Transverse colon (tissue), 4 donors: Measurements from ENCODE around the gene KLF11. TPM values are rescaled to one million over a fixed set of nuclear protein-coding genes. Genes with fewer than 3 reads are reported as not detected.

Experiments used
- DNase-seq: peaks from one replicate; pipeline ENCODE4 v3.0.0-alpha.2; 2019
- H3K27ac ChIP-seq, 4 donors: fragments of 200-600 bp; sonication (generic); 2 replicates each; pipeline ENCODE4 v1.5.1; 2016 to 2018; ENCODE audit warnings: inconsistent platforms in 4 of 4
- H3K27me3 ChIP-seq: fragments of 200-600 bp; sonication (generic); 2 replicates; pipeline ENCODE4 v1.5.1; 2017; ENCODE audit warnings: inconsistent platforms
- H3K36me3 ChIP-seq, 4 donors: fragments of 200-600 bp; sonication (generic); 2 replicates each; pipeline ENCODE4 v1.5.1; 2017 to 2019; ENCODE audit warnings: inconsistent platforms in 4 of 4
- H3K4me1 ChIP-seq, 4 donors: fragments of 200-600 bp; sonication (generic); 2 replicates each; pipeline ENCODE4 v1.5.1; 2017 to 2020; ENCODE audit warnings: inconsistent platforms in 4 of 4
- H3K4me3 ChIP-seq, 4 donors: fragments of 200-600 bp; sonication (generic); 1 replicate in 1 of 4; 2 replicates in 3 of 4; pipeline versions ENCODE4 v1.5.1 to v1.6.1; 2017 to 2019; ENCODE audit warnings: inconsistent platforms in 4 of 4
- H3K9me3 ChIP-seq, 2 donors: fragments of 200-600 bp; sonication (generic); 2 replicates each; pipeline ENCODE4 v1.5.1; 2017 to 2019; ENCODE audit warnings: inconsistent platforms in 2 of 2
- CTCF ChIP-seq, 5 experiments: fragments of 200-600 bp in 3 of 5; fragments of 450-650 bp in 2 of 5; sonication (generic) in 3 of 5; IDR thresholded peaks; 1 replicate in 2 of 5; 2 replicates in 3 of 5; pipeline ENCODE4 v1.5.1; 2016 to 2017; ENCODE audit warnings: antibody characterized with exemption in 5 of 5, inconsistent platforms in 3 of 5, mild to moderate bottlenecking in 2 of 5, moderate library complexity in 1 of 5
- EP300 ChIP-seq: sonication (generic); formaldehyde crosslinking; IDR thresholded peaks from one replicate; pipeline ENCODE4 v1.6.1; 2017; ENCODE audit warnings: antibody characterized with exemption, low read depth
- POLR2A ChIP-seq: fragments of 450-650 bp; IDR thresholded peaks from one replicate; pipeline ENCODE4 v1.6.1; 2016; ENCODE audit warnings: antibody characterized with exemption, mild to moderate bottlenecking, moderate library complexity
- POLR2AphosphoS5 ChIP-seq, 3 donors: sonication (generic); formaldehyde crosslinking; IDR thresholded peaks; one replicate each; pipeline ENCODE4 v1.6.1; 2016; ENCODE audit warnings: antibody characterized with exemption in 3 of 3
- WGBS, 2 donors: methylation state at CpG; one replicate each; pipeline ENCODE4 v1.1.5; 2018; ENCODE audit warnings: low coverage in 1 of 2; 5-methylcytosine and 5-hydroxymethylcytosine counted together
- in situ Hi-C, 4 donors: fragments of 200-750 bp; cut with MboI; loops; one replicate each; pipeline versions ENCODE4 v1.15.0 to v1.15.1; 2017; ENCODE audit warnings: low sequenced_read_pairs in 3 of 4, low pct_ligation_motif_present in 1 of 4, low pct_unique_long_range_greater_than_20kb in 1 of 4
- intact Hi-C: fragments of 100-400 bp; cut with DNase I; formaldehyde crosslinking; loops from one replicate; pipeline ENCODE4 v1.15.1; 2023; ENCODE audit warnings: low total_unique reads
- total RNA-seq, 4 donors: library from RNA; depleted of rRNA; stranded (reverse); fragments of >200 nt; gene quantifications; one replicate each; pipeline ENCODE4 v1.1.0, GENCODE V29; 2016

KLF11 gene
- total RNA-seq, 4 donors from 2014 or later, result 6.6 to 17.0 (median 10.5) TPM

- H3K4me1 ChIP-seq, result peaks cover 14 to 21% (median 18%) of the 10 kb centered on the region in 4 donors
- peaks cover 0 to 10% (median 5%) of the 10 kb centered on the region in 4 donors for H3K36me3 ChIP-seq
- no peak overlapping the region for H3K27ac ChIP-seq
- H3K9me3 ChIP-seq, result no peaks in the 10 kb centered on the region
- WGBS, 2 donors, result 64 to 70% methylated on average over 3 to 7 of the region's 7 CpGs
- in situ Hi-C loops (loop anchor here in 2 of 4 donors (10.0 to 25.0 kb wide), 2 partner anchors 240 to 242 kb away; no protein-coding TSS in a partner anchor), intact Hi-C loops (loop anchor here (5.0 kb wide), 1 partner anchor 72 kb away; no protein-coding TSS in a partner anchor)
- no peak for DNase-seq
- TF ChIP-seq CTCF (IDR thresholded peaks at IDR 0.05) (no peak), EP300 (no peak), POLR2A (no peak), POLR2AphosphoS5 (IDR thresholded peaks at IDR 0.05) (no peak)
- no peak overlapping the region for H3K4me3 ChIP-seq
- H3K27me3 ChIP-seq, result no peaks in the 10 kb centered on the region
These were observed 11.1 kb downstream of the KLF11 start for GRCh38 chr2:10054424-10054823.

GRCh38 chr2:10054976-10055375 is 11.6 kb downstream of the KLF11 start:
- Histone ChIP-seq H3K9me3 (no peaks in the 10 kb centered on the region), H3K4me3 (no peak overlapping the region), H3K4me1 (peaks cover 13 to 20% (median 15%) of the 10 kb centered on the region in 4 donors), H3K36me3 (peaks cover 0 to 10% (median 5%) of the 10 kb centered on the region in 4 donors), H3K27ac (peak overlapping the region in 1 of 4 donors; percentile 16), H3K27me3 (no peaks in the 10 kb centered on the region)
- TF ChIP-seq POLR2AphosphoS5 (IDR thresholded peaks at IDR 0.05) (no peak), POLR2A (no peak), CTCF (IDR thresholded peaks at IDR 0.05) (no peak), EP300 (no peak)
- intact Hi-C loops (loop anchor here (5.0 kb wide), 1 partner anchor 73 kb away; no protein-coding TSS in a partner anchor), in situ Hi-C loops (loop anchor here in 2 of 4 donors (10.0 to 25.0 kb wide), 2 partner anchors 240 to 243 kb away; no protein-coding TSS in a partner anchor)
- no peak for DNase-seq
- WGBS, 2 donors, result 93 to 95% methylated on average over 3 to 7 of the region's 7 CpGs

GRCh38 chr2:10056439-10056838 is 13.1 kb downstream of the KLF11 start:
- H3K4me1 ChIP-seq, result peaks cover 13 to 20% (median 15%) of the 10 kb centered on the region in 4 donors
- peak overlapping the region in 2 of 4 donors; percentile 70 to 73 for H3K27ac ChIP-seq
- intact Hi-C loops, result no loop called here
- TF ChIP-seq POLR2AphosphoS5 (IDR thresholded peaks at IDR 0.05) (no peak), POLR2A (no peak), CTCF (IDR thresholded peaks at IDR 0.05) (no peak), EP300 (no peak)
- no peaks in the 10 kb centered on the region for H3K9me3 ChIP-seq
- H3K27me3 ChIP-seq, result no peaks in the 10 kb centered on the region
- peaks cover 0 to 10% (median 5%) of the 10 kb centered on the region in 4 donors for H3K36me3 ChIP-seq
- no peak for DNase-seq
- in situ Hi-C loops, result loop anchor here in 2 of 4 donors (10.0 to 25.0 kb wide), 2 partner anchors 242 to 244 kb away; no protein-coding TSS in a partner anchor
- 53 to 62% methylated on average over 5 to 11 of the region's 11 CpGs for WGBS, 2 donors
- no peak overlapping the region for H3K4me3 ChIP-seq

- H3K4me1 ChIP-seq, result peaks cover 13 to 20% (median 15%) of the 10 kb centered on the region in 4 donors
- 11 to 28% methylated on average over 12 to 28 of the region's 28 CpGs for WGBS, 2 donors
- no peaks in the 10 kb centered on the region for H3K9me3 ChIP-seq
- TF ChIP-seq POLR2A (no peak), POLR2AphosphoS5 (IDR thresholded peaks at IDR 0.05) (peak in 2 of 3 donors; percentile 19 to 28), EP300 (no peak)
- peaks cover 0 to 4% (median 2%) of the 10 kb centered on the region in 4 donors for H3K36me3 ChIP-seq
- in situ Hi-C loops, result loop anchor here in 2 of 4 donors (10.0 to 25.0 kb wide), 2 partner anchors 243 to 245 kb away; no protein-coding TSS in a partner anchor
- intact Hi-C loops, result no loop called here
- H3K4me3 ChIP-seq, result peak overlapping the region in 3 of 4 donors; percentile 11 to 30 (median 19)
- peak; percentile 58 for DNase-seq
- peak overlapping the region; percentile 63 to 73 (median 68) for H3K27ac ChIP-seq
- H3K27me3 ChIP-seq, result no peaks in the 10 kb centered on the region
These were observed 14.1 kb downstream of the KLF11 start for GRCh38 chr2:10057231-10058107.
